ENCODE measurements around the gene CAPN8. TPM values are rescaled to one million over a fixed set of nuclear protein-coding genes. Genes with fewer than 3 reads are reported as not detected.

Gene CAPN8
- total and polyA plus RNA-seq, 4 donors, result 0.08 to 0.16 TPM; not detected in 2

DNA sequence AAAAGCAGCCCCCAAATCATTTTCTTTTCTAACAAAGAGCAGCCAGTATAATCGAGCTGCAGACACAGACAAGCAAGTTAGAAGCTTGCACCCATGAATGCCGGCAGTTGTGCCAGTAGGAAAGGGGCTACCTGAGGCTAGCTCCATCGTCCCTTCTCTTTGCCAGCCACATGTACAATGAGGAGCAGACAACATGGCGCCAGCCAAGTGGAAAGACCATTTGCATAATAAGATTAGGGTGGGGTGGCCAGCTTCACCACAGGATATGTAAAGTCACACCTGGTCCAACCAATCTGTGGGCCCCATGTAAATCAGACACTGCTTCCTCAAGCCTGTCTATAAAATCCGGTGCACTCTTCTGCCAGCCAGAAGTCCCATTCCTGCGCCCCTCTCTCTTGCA, 168.6 kb downstream of the CAPN8 start (continued):
- TF ChIP-seq, protein P1, sequence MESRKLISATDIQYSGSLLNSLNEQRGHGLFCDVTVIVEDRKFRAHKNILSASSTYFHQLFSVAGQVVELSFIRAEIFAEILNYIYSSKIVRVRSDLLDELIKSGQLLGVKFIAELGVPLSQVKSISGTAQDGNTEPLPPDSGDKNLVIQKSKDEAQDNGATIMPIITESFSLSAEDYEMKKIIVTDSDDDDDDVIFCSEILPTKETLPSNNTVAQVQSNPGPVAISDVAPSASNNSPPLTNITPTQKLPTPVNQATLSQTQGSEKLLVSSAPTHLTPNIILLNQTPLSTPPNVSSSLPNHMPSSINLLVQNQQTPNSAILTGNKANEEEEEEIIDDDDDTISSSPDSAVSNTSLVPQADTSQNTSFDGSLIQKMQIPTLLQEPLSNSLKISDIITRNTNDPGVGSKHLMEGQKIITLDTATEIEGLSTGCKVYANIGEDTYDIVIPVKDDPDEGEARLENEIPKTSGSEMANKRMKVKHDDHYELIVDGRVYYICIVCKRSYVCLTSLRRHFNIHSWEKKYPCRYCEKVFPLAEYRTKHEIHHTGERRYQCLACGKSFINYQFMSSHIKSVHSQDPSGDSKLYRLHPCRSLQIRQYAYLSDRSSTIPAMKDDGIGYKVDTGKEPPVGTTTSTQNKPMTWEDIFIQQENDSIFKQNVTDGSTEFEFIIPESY (IDR thresholded peaks at IDR 0.05), result no peak
- TF ChIP-seq, protein P2, sequence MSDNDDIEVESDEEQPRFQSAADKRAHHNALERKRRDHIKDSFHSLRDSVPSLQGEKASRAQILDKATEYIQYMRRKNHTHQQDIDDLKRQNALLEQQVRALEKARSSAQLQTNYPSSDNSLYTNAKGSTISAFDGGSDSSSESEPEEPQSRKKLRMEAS (IDR thresholded peaks at IDR 0.05), result no peak
- no peak for TF ChIP-seq TAF1 (conservative IDR thresholded peaks at IDR 0.05)
- TF ChIP-seq SP1 (IDR thresholded peaks at IDR 0.05), result no peak
- TF ChIP-seq YY1 (IDR thresholded peaks at IDR 0.05), result no peak

DNA sequence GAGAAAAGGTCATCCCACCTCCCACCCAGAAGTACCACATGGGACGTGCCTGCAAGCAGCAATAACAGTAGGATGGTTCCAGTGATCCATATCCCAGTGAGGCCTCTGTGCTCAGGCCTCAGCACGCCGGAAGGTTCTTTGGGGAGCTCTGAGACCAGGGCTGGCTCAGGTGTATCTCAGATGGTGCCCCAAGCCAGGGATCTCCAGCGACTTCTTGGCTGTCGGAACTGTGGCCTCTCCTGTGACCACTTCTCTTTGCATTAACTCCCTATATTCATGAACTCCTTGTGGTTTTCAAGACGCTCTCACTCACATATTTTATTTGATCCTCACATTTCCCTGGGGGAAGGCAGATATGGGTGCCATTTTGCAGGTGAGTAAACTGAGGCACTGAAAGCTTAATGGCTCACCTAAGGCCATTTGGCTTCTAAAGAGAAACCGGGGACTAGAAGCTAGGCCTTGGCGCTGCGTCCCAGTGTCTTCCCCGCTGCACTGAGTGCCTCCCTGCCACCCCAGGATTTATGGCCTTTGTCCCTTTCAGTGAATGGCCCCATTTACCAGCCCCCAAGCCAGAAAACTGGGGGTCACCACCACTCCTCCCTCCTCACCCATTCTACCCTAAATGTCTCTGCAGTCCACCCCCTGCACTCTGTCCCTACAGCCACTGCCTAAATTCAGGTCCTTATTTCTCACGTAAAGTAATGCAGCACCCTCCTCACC, 170.4 kb downstream of the CAPN8 start:
- 94% methylated on average over 11 of the region's 11 CpGs for WGBS
- no peak for DNase-seq (ENCODE audit: low spot score)
- H3K9me3 ChIP-seq (ENCODE audit: control insufficient read depth in 4 of 4, low read length in 3 of 4), result no peaks in the 10 kb centered on the region
- no peaks in the 10 kb centered on the region for H3K27me3 ChIP-seq (ENCODE audit: control insufficient read depth in 4 of 4, insufficient read depth in 4 of 4, low read length in 3 of 4)
- no peaks in the 10 kb centered on the region for H3K36me3 ChIP-seq (ENCODE audit: control insufficient read depth in 4 of 4, insufficient read depth in 3 of 4, low read depth in 1 of 4, low read length in 3 of 4)
- no peak overlapping the region for H3K9ac ChIP-seq (ENCODE audit: low read depth in 1 of 2, low read length in 2 of 2)
- H3K4me3 ChIP-seq (ENCODE audit: low read depth in 1 of 3, low read length in 3 of 3), result no peak overlapping the region
- no peak for TF ChIP-seq FOXA1 (IDR thresholded peaks at IDR 0.05)
- TF ChIP-seq TAF1 (conservative IDR thresholded peaks at IDR 0.05), result no peak
- TF ChIP-seq NR2F2 (IDR thresholded peaks at IDR 0.05), result no peak
- H3K4me1 ChIP-seq (ENCODE audit: control insufficient read depth in 4 of 4, insufficient read depth in 4 of 4, low read length in 3 of 4), result no peaks in the 10 kb centered on the region
- no peak overlapping the region for H3K27ac ChIP-seq (ENCODE audit: low read depth in 1 of 2, low read length in 2 of 2)

DNA sequence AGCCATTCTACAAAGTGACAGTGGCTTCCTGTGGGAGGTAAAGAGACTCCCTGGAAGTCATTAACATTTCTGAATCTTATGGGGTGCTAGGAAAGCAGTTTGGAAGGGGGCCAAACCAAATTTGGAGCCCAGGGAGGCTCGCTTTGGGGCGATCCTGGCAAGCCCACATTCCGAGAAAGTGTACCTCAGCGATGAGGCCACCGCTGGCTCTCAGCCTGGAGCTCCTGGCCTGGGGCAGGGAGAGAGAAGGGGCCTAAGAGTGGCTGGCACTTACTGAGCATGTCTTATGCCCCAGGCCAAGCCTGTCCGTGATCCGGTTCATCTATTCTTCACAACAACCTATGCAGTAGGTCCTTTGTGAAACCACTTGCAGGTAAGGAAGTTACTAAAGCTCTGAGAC, 173.5 kb downstream of the CAPN8 start:
- no peak for DNase-seq (ENCODE audit: low spot score)
- peaks cover 0 to 3% (median 0%) of the 10 kb centered on the region in 4 donors for H3K27me3 ChIP-seq (ENCODE audit: control insufficient read depth in 4 of 4, insufficient read depth in 4 of 4, low read length in 3 of 4)

More for the DNA sequence above, 173.5 kb downstream of the CAPN8 start:
- WGBS, result 79% methylated on average over 7 of the region's 7 CpGs
- no peaks in the 10 kb centered on the region for H3K36me3 ChIP-seq (ENCODE audit: control insufficient read depth in 4 of 4, insufficient read depth in 3 of 4, low read depth in 1 of 4, low read length in 3 of 4)
- no peak overlapping the region for H3K9ac ChIP-seq (ENCODE audit: low read depth in 1 of 2, low read length in 2 of 2)
- H3K4me3 ChIP-seq (ENCODE audit: low read depth in 1 of 3, low read length in 3 of 3), result no peak overlapping the region
- H3K27ac ChIP-seq (ENCODE audit: low read depth in 1 of 2, low read length in 2 of 2), result no peak overlapping the region
- H3K9me3 ChIP-seq (ENCODE audit: control insufficient read depth in 4 of 4, low read length in 3 of 4), result no peaks in the 10 kb centered on the region
- TF ChIP-seq, protein P1 (IDR thresholded peaks at IDR 0.05), result no peak
- H3K4me1 ChIP-seq (ENCODE audit: control insufficient read depth in 4 of 4, insufficient read depth in 4 of 4, low read length in 3 of 4), result no peaks in the 10 kb centered on the region

Small RNA genes lying within 50 kb of the gene (small RNA-seq; reads per million reads assigned to genes)
- gene RNU6-1248P, result not detected
- gene SNRPEP10, result not detected

Other genes starting within 250 kb of the CAPN8 start
- gene CAPN2, start 46.8 kb upstream of the CAPN8 start, total RNA-seq, result 10 to 100 TPM; 11.2 to 20.7 TPM
- 10 to 100 TPM; 11.5 to 19.4 TPM for gene CAPN2, start 46.8 kb upstream of the CAPN8 start, polyA plus RNA-seq
- 10 to 100 TPM; 20.7 to 26.8 TPM for gene TP53BP2, start 180.2 kb upstream of the CAPN8 start, total RNA-seq
- gene TP53BP2, start 180.2 kb upstream of the CAPN8 start, polyA plus RNA-seq, result 1 to 10 TPM; 3.9 to 5.3 TPM